Ishikawa (cell line): ENCODE measurements around the gene GAB2.

Experiments used
- CEBPB ChIP-seq: IDR thresholded peaks from 2 replicates; pipeline ENCODE4 v1.6.1; 2012
- CREB1 ChIP-seq: IDR thresholded peaks from 2 replicates; pipeline ENCODE4 v1.6.1; 2012; ENCODE audit warnings: low read depth
- EGR1 ChIP-seq: IDR thresholded peaks from 2 replicates; pipeline ENCODE4 v1.6.1; 2012
- EP300 ChIP-seq: IDR thresholded peaks from 2 replicates; pipeline ENCODE4 v1.6.1; 2012; ENCODE audit warnings: borderline replicate concordance
- FOXM1 ChIP-seq: IDR thresholded peaks from 2 replicates; pipeline ENCODE4 v1.6.1; 2012; ENCODE audit warnings: low read depth, borderline replicate concordance
- MAX ChIP-seq: IDR thresholded peaks from 2 replicates; pipeline ENCODE4 v1.6.1; 2012
- NFIC ChIP-seq: IDR thresholded peaks from 2 replicates; pipeline ENCODE4 v1.6.1; 2012
- RAD21 ChIP-seq: IDR thresholded peaks from 2 replicates; pipeline ENCODE4 v1.6.1; 2012; ENCODE audit warnings: low read depth
- REST ChIP-seq: IDR thresholded peaks from 2 replicates; pipeline ENCODE4 v1.6.1; 2012; ENCODE audit warnings: low read depth, mild to moderate bottlenecking
- TAF1 ChIP-seq: IDR thresholded peaks from 2 replicates; pipeline ENCODE4 v1.6.1; 2012; ENCODE audit warnings: low read depth, mild to moderate bottlenecking
- TCF12 ChIP-seq: IDR thresholded peaks from 2 replicates; pipeline ENCODE4 v1.6.1; 2012; ENCODE audit warnings: low read depth
- TEAD4 ChIP-seq: IDR thresholded peaks from 2 replicates; pipeline ENCODE4 v1.6.1; 2012
- YY1 ChIP-seq: IDR thresholded peaks from 2 replicates; pipeline ENCODE4 v1.6.1; 2012; ENCODE audit warnings: low read depth
- ZBTB7A ChIP-seq: IDR thresholded peaks from 2 replicates; pipeline ENCODE4 v1.6.1; 2012; ENCODE audit warnings: low read depth
- TF ChIP-seq, protein P1 (sequence below): IDR thresholded peaks from 2 replicates; pipeline ENCODE4 v1.6.1; 2012

Gene GAB2

GRCh38 chr11:78248903-78249302 lies 168.7 kb downstream of the GAB2 start:
- TF ChIP-seq, protein P1, sequence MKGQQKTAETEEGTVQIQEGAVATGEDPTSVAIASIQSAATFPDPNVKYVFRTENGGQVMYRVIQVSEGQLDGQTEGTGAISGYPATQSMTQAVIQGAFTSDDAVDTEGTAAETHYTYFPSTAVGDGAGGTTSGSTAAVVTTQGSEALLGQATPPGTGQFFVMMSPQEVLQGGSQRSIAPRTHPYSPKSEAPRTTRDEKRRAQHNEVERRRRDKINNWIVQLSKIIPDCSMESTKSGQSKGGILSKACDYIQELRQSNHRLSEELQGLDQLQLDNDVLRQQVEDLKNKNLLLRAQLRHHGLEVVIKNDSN = no peak
- TF ChIP-seq TCF12 (no peak), MAX (no peak), EP300 (no peak), NFIC (no peak), TEAD4 (no peak), TAF1 (no peak), RAD21 (no peak)

GRCh38 chr11:78248191-78248590 lies 169.4 kb downstream of the GAB2 start:
- TF ChIP-seq TEAD4 (no peak), CREB1 (no peak)

DNA sequence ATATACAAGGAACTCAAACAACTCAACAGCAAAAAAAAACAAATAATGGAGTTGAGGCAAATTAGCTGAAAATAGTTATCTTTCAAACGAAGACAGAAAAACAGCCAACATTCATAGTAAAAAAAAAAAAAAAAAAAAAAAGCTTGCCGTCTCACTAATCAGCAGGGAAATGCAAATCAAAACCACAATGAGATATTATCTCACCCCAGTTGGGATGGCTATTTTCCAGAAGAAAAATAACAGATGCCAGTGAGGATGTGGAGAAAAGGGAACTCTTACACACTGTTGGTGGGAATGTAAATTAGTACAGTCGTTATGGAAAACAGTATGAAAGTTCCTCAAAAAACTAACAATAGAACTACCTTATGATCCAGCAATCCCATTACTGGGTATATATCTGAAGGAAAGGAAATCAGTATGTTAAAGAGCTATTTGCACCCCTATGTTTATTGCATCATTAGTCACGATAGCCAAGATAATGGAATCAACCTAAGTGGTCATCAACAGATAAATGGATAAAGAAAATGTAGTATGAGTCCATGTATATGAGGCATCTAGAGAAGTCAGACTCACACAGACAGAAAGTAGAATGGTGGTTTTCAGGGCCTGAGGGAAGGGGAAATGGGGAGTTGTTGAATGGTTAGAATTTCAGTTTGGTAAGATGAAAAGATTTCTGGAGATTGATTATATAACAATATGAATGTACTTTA lies 172.9 kb downstream of the GAB2 start:
- TF ChIP-seq CREB1 = no peak
- TF ChIP-seq EP300 = no peak
- no peak for TF ChIP-seq EGR1

GRCh38 chr11:78244080-78244479 lies 173.5 kb downstream of the GAB2 start:
- TF ChIP-seq NFIC (no peak), CREB1 (no peak), YY1 (no peak), ZBTB7A (no peak), TAF1 (no peak), EGR1 (no peak), MAX (no peak), RAD21 (no peak), TCF12 (no peak)
- TF ChIP-seq, protein P1 = no peak

DNA sequence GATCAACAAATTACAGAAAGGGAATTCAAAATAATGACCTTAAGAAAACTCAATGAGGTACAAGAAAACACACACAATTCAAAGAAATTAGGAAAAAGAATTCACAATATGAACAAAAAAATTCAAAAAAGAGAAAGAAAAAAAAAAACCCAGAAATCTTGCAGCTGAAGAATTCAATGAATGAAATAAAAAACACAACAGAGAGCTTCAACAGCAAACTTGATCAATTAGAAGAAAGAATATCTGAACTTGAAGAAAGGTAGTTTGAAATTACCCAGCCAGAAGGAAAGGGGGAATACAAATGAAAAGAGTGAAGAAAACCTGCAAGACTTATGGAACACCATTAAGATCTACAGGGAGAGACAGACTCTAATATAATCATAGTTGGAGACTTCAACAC lies 176.1 kb downstream of the GAB2 start:
- TF ChIP-seq REST (no peak), TCF12 (no peak), YY1 (no peak), TAF1 (no peak), NFIC (no peak), CEBPB (no peak), EP300 (no peak), ZBTB7A (no peak), RAD21 (no peak), MAX (no peak), TEAD4 (no peak), FOXM1 (no peak), EGR1 (no peak)
- TF ChIP-seq, protein P1 = no peak

DNA sequence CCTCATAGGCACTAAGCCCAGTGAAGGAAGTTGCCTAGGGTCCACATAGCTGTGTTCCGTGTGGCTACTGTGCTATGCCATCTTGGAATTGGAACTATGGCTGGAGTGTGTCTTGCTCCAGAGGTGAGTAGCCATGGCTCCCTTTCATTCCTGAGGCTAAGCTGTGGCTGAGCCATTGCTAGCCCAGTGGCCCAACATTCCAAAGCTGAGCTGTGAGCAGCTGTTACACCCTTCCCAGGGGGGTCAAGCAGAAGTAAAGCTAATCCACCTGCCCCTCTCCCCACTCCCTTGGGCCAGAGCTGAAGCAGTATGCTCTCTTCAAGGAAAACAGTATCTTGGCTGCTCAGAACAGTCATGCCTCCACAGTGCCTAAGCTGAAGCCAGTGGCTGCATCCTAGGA lies 177.8 kb downstream of the GAB2 start:
- TF ChIP-seq CREB1 (no peak), YY1 (no peak), RAD21 (no peak), REST (no peak), FOXM1 (no peak), ZBTB7A (no peak), TCF12 (no peak), NFIC (no peak), MAX (no peak), TAF1 (no peak), EP300 (no peak), EGR1 (no peak), CEBPB (no peak), TEAD4 (no peak)
- TF ChIP-seq, protein P1 = no peak
